Liver (tissue), 3 donors: ENCODE measurements around the gene PFN1.

Experiments
- CTCF ChIP-seq: fragments of 150-350 bp; IDR thresholded peaks from 2 replicates; pipeline ENCODE4 v1.5.1; 2017; ENCODE audit warnings: improper control_type of control experiment, low read depth, low read length; ENCODE audit not compliant: missing input control
- GABPA ChIP-seq, 2 donors: IDR thresholded peaks in 1 of 2; conservative IDR thresholded peaks in 1 of 2; 2 replicates each; pipeline ENCODE4 v1.6.1; 2016; ENCODE audit warnings: antibody characterized with exemption in 2 of 2, mild to moderate bottlenecking in 1 of 2, moderate library complexity in 1 of 2
- RAD21 ChIP-seq, 2 donors: IDR thresholded peaks; 2 replicates each; pipeline ENCODE4 v1.6.1; 2016; ENCODE audit warnings: antibody characterized with exemption in 2 of 2, mild to moderate bottlenecking in 2 of 2
- ZBTB33 ChIP-seq: IDR thresholded peaks from 2 replicates; pipeline ENCODE4 v1.6.1; 2016; ENCODE audit warnings: antibody characterized with exemption
- donor health status: healthy.
- donor health status: healthy.

GRCh38 chr17:4986951-4987766 is 38.8 kb upstream of the PFN1 start, which contains the start of gene CAMTA2:
- TF ChIP-seq CTCF (peak; percentile 38), GABPA (IDR thresholded peaks at IDR 0.05 in 1 of 2, conservative IDR thresholded peaks at IDR 0.05 in 1 of 2) (no peak), RAD21 (IDR thresholded peaks at IDR 0.05) (peak in 1 of 2 donors; percentile 39), ZBTB33 (no peak)
